Activated CD8-positive, alpha-beta T cell treated with anti-CD3 and anti-CD28 coated beads for 36 hours (primary cell): Measurements from ENCODE around the gene ARMC9. TPM values are rescaled to one million over a fixed set of nuclear protein-coding genes. Genes with fewer than 3 reads are reported as not detected.

Source experiments
- ATAC-seq: fragments of 200-7000 bp; cut with Tn5 transposase; one replicate; pipeline ENCODE4 v1.10.0; 2021; ENCODE audit warnings: mild to moderate bottlenecking, moderate library complexity
- CTCF ChIA-PET: fragments of 350-600 bp; sonication (Branson Sonifier 250); formaldehyde crosslinking; loops from one replicate; lab custom pipeline; 2021; ENCODE audit warnings: antibody characterized with exemption; lab: Charles Lee
- POLR2A ChIA-PET: fragments of 350-600 bp; sonication (Branson Sonifier 250); formaldehyde crosslinking; loops from one replicate; lab custom pipeline; 2021; ENCODE audit warnings: antibody characterized with exemption; lab: Charles Lee
- DNase-seq: peaks from one replicate; pipeline ENCODE4 v3.0.0-alpha.2; 2020
- H3K27ac Mint-ChIP-seq: one replicate; pipeline ENCODE4 v1.8.0; 2021; ENCODE audit warnings: mild to moderate bottlenecking, mixed read lengths
- H3K27me3 Mint-ChIP-seq: one replicate; pipeline ENCODE4 v1.8.0; 2021; ENCODE audit warnings: mixed read lengths
- H3K36me3 Mint-ChIP-seq: one replicate; pipeline ENCODE4 v1.8.0; 2021; ENCODE audit warnings: low read depth, mixed read lengths
- H3K4me1 Mint-ChIP-seq: one replicate; pipeline ENCODE4 v1.8.0; 2021; ENCODE audit warnings: low read depth, mixed read lengths
- H3K4me3 Mint-ChIP-seq: one replicate; pipeline ENCODE4 v1.8.0; 2021; ENCODE audit warnings: mild to moderate bottlenecking, moderate library complexity, mixed read lengths
- H3K9me3 Mint-ChIP-seq: one replicate; pipeline ENCODE4 v1.8.0; 2021; ENCODE audit warnings: mixed read lengths
- intact Hi-C: fragments of 100-400 bp; cut with micrococcal nuclease; formaldehyde crosslinking; loops from one replicate; pipeline ENCODE4 v1.10.0; 2022
- total RNA-seq, 2 experiments: library from RNA; stranded (reverse); gene quantifications; one replicate each; pipeline ENCODE4 v1.2.3, GENCODE V29; 2021
- TF ChIP-seq, protein P1 (sequence below): fragments of 200-600 bp; IDR thresholded peaks from one replicate; pipeline ENCODE4 v1.8.0; 2022; ENCODE audit warnings: antibody characterized with exemption, mild to moderate bottlenecking

ARMC9 gene
- total RNA-seq, 2 experiments from 2014 or later, result 2.0 to 2.2 TPM

DNA sequence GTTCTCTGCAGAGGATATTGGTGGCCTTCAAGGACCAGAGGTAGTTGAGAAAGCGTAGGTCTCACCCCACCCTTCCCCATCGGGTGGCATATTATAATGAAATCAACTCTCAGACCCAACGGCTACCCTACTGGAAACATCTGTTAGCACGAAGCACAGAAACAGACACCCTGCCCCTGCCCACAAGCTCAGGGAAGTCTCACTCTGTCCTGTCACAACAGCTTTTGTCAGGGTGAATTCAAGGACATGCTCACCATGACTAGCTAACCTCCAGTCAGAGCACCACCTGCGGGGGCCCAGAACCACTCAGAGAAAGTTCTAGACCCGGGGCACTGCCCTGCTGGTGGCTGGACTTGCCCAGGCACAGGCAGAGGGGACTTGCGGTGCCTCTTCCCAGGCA, 193.6 kb downstream of the ARMC9 start:
- DNase-seq (no peak), ATAC-seq (no peak)
- TF ChIP-seq, protein P1, sequence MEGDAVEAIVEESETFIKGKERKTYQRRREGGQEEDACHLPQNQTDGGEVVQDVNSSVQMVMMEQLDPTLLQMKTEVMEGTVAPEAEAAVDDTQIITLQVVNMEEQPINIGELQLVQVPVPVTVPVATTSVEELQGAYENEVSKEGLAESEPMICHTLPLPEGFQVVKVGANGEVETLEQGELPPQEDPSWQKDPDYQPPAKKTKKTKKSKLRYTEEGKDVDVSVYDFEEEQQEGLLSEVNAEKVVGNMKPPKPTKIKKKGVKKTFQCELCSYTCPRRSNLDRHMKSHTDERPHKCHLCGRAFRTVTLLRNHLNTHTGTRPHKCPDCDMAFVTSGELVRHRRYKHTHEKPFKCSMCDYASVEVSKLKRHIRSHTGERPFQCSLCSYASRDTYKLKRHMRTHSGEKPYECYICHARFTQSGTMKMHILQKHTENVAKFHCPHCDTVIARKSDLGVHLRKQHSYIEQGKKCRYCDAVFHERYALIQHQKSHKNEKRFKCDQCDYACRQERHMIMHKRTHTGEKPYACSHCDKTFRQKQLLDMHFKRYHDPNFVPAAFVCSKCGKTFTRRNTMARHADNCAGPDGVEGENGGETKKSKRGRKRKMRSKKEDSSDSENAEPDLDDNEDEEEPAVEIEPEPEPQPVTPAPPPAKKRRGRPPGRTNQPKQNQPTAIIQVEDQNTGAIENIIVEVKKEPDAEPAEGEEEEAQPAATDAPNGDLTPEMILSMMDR, result no peak
- POLR2A ChIA-PET, result no interaction called here
- intact Hi-C loops, result no loop called here
- H3K36me3 Mint-ChIP-seq, result no peaks in the 10 kb centered on the region
- no peaks in the 10 kb centered on the region for H3K9me3 Mint-ChIP-seq
- H3K27ac Mint-ChIP-seq, result no peak overlapping the region
- H3K27me3 Mint-ChIP-seq, result peaks cover 20% of the 10 kb centered on the region
- CTCF ChIA-PET, result interaction anchor here (1.4 kb wide), 1 partner anchor 339 kb away, joined by 3 read pairs; no protein-coding TSS in a partner anchor
- H3K4me1 Mint-ChIP-seq, result peaks cover 20% of the 10 kb centered on the region
- H3K4me3 Mint-ChIP-seq, result no peak overlapping the region

DNA sequence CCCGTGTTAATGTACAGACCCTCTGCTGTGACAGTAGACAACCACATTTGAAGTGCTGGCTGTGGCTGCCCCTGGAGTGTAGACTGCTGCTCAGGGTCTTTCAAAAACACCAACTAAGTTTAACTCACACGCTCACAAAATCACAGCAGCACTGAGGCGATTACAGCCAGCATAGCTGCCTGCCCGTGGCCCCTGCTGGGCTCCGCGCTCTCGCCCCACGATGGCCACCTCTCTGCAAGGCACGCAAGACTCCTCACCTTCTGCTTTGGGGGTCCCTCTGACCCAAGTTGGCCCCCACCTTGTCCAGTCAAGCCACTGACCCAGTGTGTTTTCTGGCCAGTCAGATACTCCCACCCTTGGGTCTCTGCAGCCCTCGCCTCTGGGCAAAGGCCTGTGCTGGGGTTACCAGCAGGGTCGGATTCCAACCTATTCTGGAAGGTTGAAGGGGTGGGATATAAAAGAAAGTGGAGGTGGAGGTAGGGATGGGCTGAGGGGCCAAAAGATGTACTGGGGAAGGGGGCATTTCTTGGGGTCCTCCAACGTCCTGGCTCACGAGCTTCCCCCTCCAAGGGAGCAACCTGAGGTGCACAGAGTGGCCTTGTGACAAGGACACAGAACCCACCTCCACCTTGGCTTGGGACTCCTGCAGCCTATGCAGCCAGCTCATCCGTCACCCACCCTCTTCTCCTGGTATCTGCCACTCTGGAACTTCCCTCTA, 194.2 kb downstream of the ARMC9 start:
- intact Hi-C loops, result no loop called here
- peaks cover 23% of the 10 kb centered on the region for H3K27me3 Mint-ChIP-seq
- ChIA-PET CTCF (interaction anchor here (1.4 to 3.4 kb wide), 2 partner anchors 166 to 340 kb away, joined by 3 to 12 read pairs; no protein-coding TSS in a partner anchor), POLR2A (interaction anchor here (0.9 kb wide), 1 partner anchor 196 kb away, joined by 3 read pairs; no protein-coding TSS in a partner anchor)
- ATAC-seq (no peak), DNase-seq (no peak)
- H3K4me1 Mint-ChIP-seq, result peaks cover 21% of the 10 kb centered on the region
- TF ChIP-seq, protein P1, result no peak
- no peaks in the 10 kb centered on the region for H3K9me3 Mint-ChIP-seq
- no peaks in the 10 kb centered on the region for H3K36me3 Mint-ChIP-seq
- H3K4me3 Mint-ChIP-seq, result no peak overlapping the region
- peak overlapping the region; percentile 88 for H3K27ac Mint-ChIP-seq

DNA sequence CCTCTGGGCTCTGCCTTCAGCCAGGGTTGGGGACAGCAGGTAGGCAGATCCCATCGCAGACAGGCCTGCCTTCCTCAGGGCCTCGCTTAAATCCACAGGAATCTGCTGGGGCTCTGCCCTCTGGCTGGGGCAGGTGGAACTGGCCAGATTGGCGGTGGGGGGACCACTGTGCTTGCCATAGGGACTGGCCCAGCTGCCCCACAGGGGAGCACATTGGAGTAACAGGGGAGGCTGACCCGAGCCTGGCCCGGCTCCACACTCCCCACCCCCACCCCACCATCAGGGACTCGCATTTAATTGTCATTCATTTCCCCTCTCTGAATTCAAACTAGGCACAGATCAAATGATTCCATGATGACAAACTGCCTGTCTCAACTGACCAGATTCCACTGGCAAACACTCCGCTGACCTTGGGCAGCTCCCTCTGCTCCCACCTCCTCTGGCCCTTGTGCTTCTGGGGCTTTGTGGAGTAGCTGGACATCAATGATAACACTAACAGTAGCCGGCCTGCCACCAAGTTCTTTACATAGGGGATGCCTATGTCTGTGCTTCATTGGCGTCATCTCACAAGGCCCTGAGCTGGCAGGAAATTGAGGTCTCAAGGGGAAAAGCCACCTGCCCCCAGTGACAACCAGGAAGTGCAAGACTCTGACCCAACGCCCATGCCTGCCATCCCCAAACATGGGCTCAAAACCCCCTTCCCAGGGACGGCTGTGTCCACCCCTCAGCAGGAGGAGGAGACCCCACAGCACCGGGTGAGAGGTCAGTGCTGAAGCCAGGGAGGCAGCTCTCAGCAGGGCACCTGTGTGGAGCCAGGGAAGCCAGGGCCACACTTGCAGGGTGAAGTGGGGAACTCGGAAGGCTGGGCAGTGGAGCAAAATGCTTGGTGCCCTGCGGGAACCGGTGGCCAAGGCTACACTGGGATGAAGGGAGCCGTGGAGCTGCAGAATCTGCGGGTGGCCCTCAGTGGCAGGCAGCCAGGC, 195.0 kb downstream of the ARMC9 start:
- H3K36me3 Mint-ChIP-seq, result no peaks in the 10 kb centered on the region

DNA sequence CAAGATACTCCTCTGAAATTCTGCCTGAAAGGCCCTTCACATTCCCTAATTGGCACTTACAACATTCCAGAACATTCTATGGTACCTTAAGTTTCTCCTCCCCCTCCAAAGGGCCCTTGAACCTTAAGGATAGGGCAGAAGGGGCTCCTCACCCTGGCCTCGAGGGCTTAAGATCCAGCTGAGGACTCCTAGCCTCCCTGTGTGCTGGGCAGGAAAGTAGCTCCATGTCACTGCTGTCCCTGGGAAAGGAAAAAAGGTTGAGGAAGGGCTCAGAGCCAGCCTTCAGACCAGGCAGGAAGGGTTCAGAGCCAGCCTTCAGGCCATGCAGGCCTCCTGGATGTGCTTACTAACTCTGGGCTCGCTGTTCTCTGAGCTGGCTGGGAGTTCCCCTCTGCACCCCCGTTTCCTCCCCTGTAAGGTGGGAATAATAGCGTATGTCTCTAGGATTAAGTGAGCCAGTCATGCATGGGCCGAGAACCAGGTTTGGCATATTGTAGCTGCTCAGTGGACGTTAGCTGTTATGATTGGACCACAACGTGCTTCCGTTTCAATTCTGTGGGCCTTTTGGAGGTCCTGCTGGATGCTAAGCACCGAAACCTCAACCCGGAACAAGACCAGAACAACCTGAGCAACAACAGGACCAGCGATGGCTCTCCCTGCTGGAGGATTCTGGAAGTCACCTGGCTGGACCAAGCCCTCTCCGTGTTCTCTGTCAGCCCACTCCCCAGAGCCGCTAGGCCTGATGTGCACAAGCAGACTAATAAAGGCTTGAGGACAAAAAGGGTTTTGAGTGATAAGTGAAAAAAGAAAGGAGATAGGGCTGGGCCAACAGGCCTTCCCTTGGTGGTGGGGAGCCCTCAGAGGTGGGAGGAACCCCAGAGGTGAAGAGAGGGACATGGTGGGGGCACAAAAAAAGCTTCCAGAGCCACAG, 196.0 kb downstream of the ARMC9 start:
- H3K27ac Mint-ChIP-seq, result peak overlapping the region; percentile 46
- intact Hi-C loops, result no loop called here
- POLR2A ChIA-PET, result interaction anchor here (0.8 to 1.6 kb wide), 2 partner anchors 57 kb away, joined by 3 to 4 read pairs; no protein-coding TSS in a partner anchor
- H3K9me3 Mint-ChIP-seq, result no peaks in the 10 kb centered on the region
- no peaks in the 10 kb centered on the region for H3K36me3 Mint-ChIP-seq
- DNase-seq (no peak), ATAC-seq (no peak)
- peak overlapping the region; percentile 50 for H3K4me3 Mint-ChIP-seq
- TF ChIP-seq, protein P1, result no peak
- peaks cover 21% of the 10 kb centered on the region for H3K4me1 Mint-ChIP-seq
- H3K27me3 Mint-ChIP-seq, result peaks cover 23% of the 10 kb centered on the region
- CTCF ChIA-PET, result interaction anchor here (1.0 to 3.4 kb wide), 3 partner anchors 12 to 167 kb away, joined by 3 to 12 read pairs (median 3); no protein-coding TSS in a partner anchor

More for the DNA sequence above, 195.0 kb downstream of the ARMC9 start:
- ChIA-PET CTCF (interaction anchor here (1.0 to 3.4 kb wide), 2 partner anchors 62 to 166 kb away, joined by 3 to 12 read pairs; no protein-coding TSS in a partner anchor), POLR2A (interaction anchor here (0.8 to 0.9 kb wide), 2 partner anchors 58 to 197 kb away, joined by 3 read pairs; no protein-coding TSS in a partner anchor)
- ATAC-seq (peak; percentile 82), DNase-seq (peak; percentile 72)
- TF ChIP-seq, protein P1, result no peak
- peak overlapping the region; percentile 66 for H3K4me3 Mint-ChIP-seq
- peaks cover 21% of the 10 kb centered on the region for H3K4me1 Mint-ChIP-seq
- H3K27ac Mint-ChIP-seq, result peak overlapping the region; percentile 88
- H3K27me3 Mint-ChIP-seq, result peaks cover 23% of the 10 kb centered on the region
- H3K9me3 Mint-ChIP-seq, result no peaks in the 10 kb centered on the region
- intact Hi-C loops, result no loop called here
